ENCODE data around the gene ACTR1A.

- TF ChIP-seq POLR2AphosphoS5 (IDR thresholded peaks at IDR 0.05; ENCODE audit: borderline replicate concordance, low read depth, low read length) (peak; percentile 71), EZH2 (IDR thresholded peaks at IDR 0.05) (no peak), FOXP2 (optimal IDR thresholded peaks at IDR 0.05; ENCODE audit: control extremely low read depth, extremely low read length, insufficient read depth) (no peak)
Observed at GRCh38 chr10:102503264-102504178, 1.0 kb upstream of the ACTR1A start, which contains the start of gene SUFU.

Measured in SK-N-MC (cell line).